Esophagus muscularis mucosa (tissue), 4 donors: Measurements from ENCODE around the gene MZT2B.
"Not testable (repeated sequence)": the region's sequence is repeated elsewhere in the genome, so short reads cannot be mapped to it uniquely, and the experiment has no call there.

Source experiments
- CTCF ChIP-seq, 3 experiments: fragments of 200-600 bp in 2 of 3; fragments of 450-650 bp in 1 of 3; sonication (generic) in 2 of 3; IDR thresholded peaks; one replicate each; pipeline ENCODE4 v1.5.1; 2017 to 2019; ENCODE audit warnings: antibody characterized with exemption in 3 of 3, mild to moderate bottlenecking in 2 of 3, moderate library complexity in 1 of 3
- EP300 ChIP-seq: sonication (generic); formaldehyde crosslinking; IDR thresholded peaks from one replicate; pipeline ENCODE4 v1.6.1; 2017; ENCODE audit warnings: antibody characterized with exemption
- POLR2A ChIP-seq: fragments of 450-650 bp; IDR thresholded peaks from one replicate; pipeline ENCODE4 v1.6.1; 2017; ENCODE audit warnings: antibody characterized with exemption, moderate library complexity, mild to moderate bottlenecking, low read depth
- POLR2AphosphoS5 ChIP-seq, 2 donors: sonication (generic); formaldehyde crosslinking; IDR thresholded peaks; one replicate each; pipeline ENCODE4 v1.6.1; 2017; ENCODE audit warnings: antibody characterized with exemption in 2 of 2

- TF ChIP-seq CTCF (IDR thresholded peaks at IDR 0.05); EP300; POLR2A; POLR2AphosphoS5 (IDR thresholded peaks at IDR 0.05): not testable (repeated sequence)
Observed at GRCh38 chr2:130195089-130195635, 13.1 kb downstream of the MZT2B start.
